ENCODE results near the gene KIRREL3.

KIRREL3 gene

GRCh38 chr11:126423743-126424142, 576.8 kb downstream of the KIRREL3 start:
- no peak for DNase-seq (ENCODE audit: low read depth)
- H3K4me3 ChIP-seq (ENCODE audit: control insufficient read depth, low read depth, low read length), result no peak overlapping the region
- TF ChIP-seq CTCF (conservative IDR thresholded peaks at IDR 0.05; ENCODE audit: control insufficient read depth, insufficient read depth, low read depth, low read length), result no peak

GRCh38 chr11:126423154-126423553, 577.4 kb downstream of the KIRREL3 start:
- no peak for TF ChIP-seq CTCF (conservative IDR thresholded peaks at IDR 0.05; ENCODE audit: control insufficient read depth, insufficient read depth, low read depth, low read length)
- H3K4me3 ChIP-seq (ENCODE audit: control insufficient read depth, low read depth, low read length), result no peak overlapping the region
- no peak for DNase-seq (ENCODE audit: low read depth)

GRCh38 chr11:126422446-126422845, 578.1 kb downstream of the KIRREL3 start:
- H3K4me3 ChIP-seq (ENCODE audit: control insufficient read depth, low read depth, low read length), result no peak overlapping the region
- no peak for TF ChIP-seq CTCF (conservative IDR thresholded peaks at IDR 0.05; ENCODE audit: control insufficient read depth, insufficient read depth, low read depth, low read length)
- DNase-seq (ENCODE audit: low read depth), result no peak

- no peak overlapping the region for H3K4me3 ChIP-seq (ENCODE audit: control insufficient read depth, low read depth, low read length)
- no peak for DNase-seq (ENCODE audit: low read depth)
- no peak for TF ChIP-seq CTCF (conservative IDR thresholded peaks at IDR 0.05; ENCODE audit: control insufficient read depth, insufficient read depth, low read depth, low read length)
Observed at GRCh38 chr11:126421271-126421671, 579.3 kb downstream of the KIRREL3 start.

GRCh38 chr11:126420698-126421256, 579.8 kb downstream of the KIRREL3 start:
- no peak for TF ChIP-seq CTCF (conservative IDR thresholded peaks at IDR 0.05; ENCODE audit: control insufficient read depth, insufficient read depth, low read depth, low read length)
- DNase-seq (ENCODE audit: low read depth), result no peak
- H3K4me3 ChIP-seq (ENCODE audit: control insufficient read depth, low read depth, low read length), result no peak overlapping the region

- peak; percentile 38 for DNase-seq (ENCODE audit: low read depth)
- no peak overlapping the region for H3K4me3 ChIP-seq (ENCODE audit: control insufficient read depth, low read depth, low read length)
- no peak for TF ChIP-seq CTCF (conservative IDR thresholded peaks at IDR 0.05; ENCODE audit: control insufficient read depth, insufficient read depth, low read depth, low read length)
Observed at GRCh38 chr11:126419801-126420697, 580.5 kb downstream of the KIRREL3 start.
